Smooth muscle cell (in vitro differentiated cells): ENCODE results near the gene AKT3. TPM values are rescaled to one million over a fixed set of nuclear protein-coding genes. Genes with fewer than 3 reads are reported as not detected.

Source experiments
- DNase-seq: peaks from one replicate; lab custom pipeline; 2025; ENCODE audit not compliant: unreplicated experiment; lab: John Stamatoyannopoulos, UW
- H2AFZ ChIP-seq: fragments of 200-600 bp; sonication (generic); 2 replicates; pipeline ENCODE4 v1.6.0; 2016; ENCODE audit warnings: antibody characterized with exemption, low read depth, mild to moderate bottlenecking
- H3F3A ChIP-seq: fragments of 200-600 bp; sonication (generic); 2 replicates; pipeline ENCODE4 v1.6.0; 2017; ENCODE audit warnings: antibody characterized with exemption, low read depth
- H3K27ac ChIP-seq: fragments of 200-600 bp; sonication (generic); 2 replicates; pipeline ENCODE4 v1.5.1; 2016; ENCODE audit warnings: low read depth, mild to moderate bottlenecking
- H3K27me3 ChIP-seq: fragments of 200-600 bp; sonication (generic); 2 replicates; pipeline ENCODE4 v1.6.1; 2016; ENCODE audit warnings: low read depth, mild to moderate bottlenecking
- H3K36me3 ChIP-seq: fragments of 200-600 bp; sonication (generic); 2 replicates; pipeline ENCODE4 v1.5.1; 2016; ENCODE audit warnings: low read depth
- H3K4me1 ChIP-seq: fragments of 200-600 bp; sonication (generic); 2 replicates; pipeline ENCODE4 v1.5.1; 2016; ENCODE audit warnings: low read depth
- H3K4me2 ChIP-seq: fragments of 200-600 bp; sonication (generic); 2 replicates; pipeline ENCODE4 v1.6.0; 2016; ENCODE audit warnings: mild to moderate bottlenecking
- H3K4me3 ChIP-seq: fragments of 200-600 bp; sonication (generic); 2 replicates; pipeline ENCODE4 v1.5.1; 2016; ENCODE audit warnings: mild to moderate bottlenecking
- H3K79me2 ChIP-seq: fragments of 200-600 bp; sonication (generic); 2 replicates; pipeline ENCODE4 v1.6.0; 2016; ENCODE audit warnings: low read depth, mild to moderate bottlenecking
- H3K9ac ChIP-seq: fragments of 200-600 bp; sonication (generic); 2 replicates; pipeline ENCODE4 v1.6.0; 2016; ENCODE audit warnings: low read depth
- H3K9me3 ChIP-seq: fragments of 200-600 bp; sonication (generic); replicated peaks from 2 replicates; pipeline ENCODE4 v1.5.1; 2016; ENCODE audit warnings: low read depth
- H4K20me1 ChIP-seq: fragments of 200-600 bp; sonication (generic); 2 replicates; pipeline ENCODE4 v1.6.0; 2016; ENCODE audit warnings: low read depth
- CTCF ChIP-seq: fragments of 200-600 bp; sonication (generic); IDR thresholded peaks from 2 replicates; pipeline ENCODE4 v1.5.1; 2017; ENCODE audit warnings: borderline replicate concordance, mild to moderate bottlenecking, antibody characterized with exemption; ENCODE audit not compliant: insufficient read depth, poor library complexity, severe bottlenecking
- WGBS: methylation state at CpG from one replicate; pipeline ENCODE4 v1.1.7; 2016; ENCODE audit warnings: low lambda C conversion rate; 5-methylcytosine and 5-hydroxymethylcytosine counted together
- polyA plus RNA-seq: library from polyadenylated mRNA; unstranded; fragments of >200 nt; fragmentation: Nextera tagmentation; extraction: Ambion mirVana; gene quantifications from 2 replicates; pipeline ENCODE4 v1.2.1, GENCODE V29; 2016
- total RNA-seq: library from RNA; depleted of rRNA; stranded (reverse); fragments of >200 nt; gene quantifications from 2 replicates; pipeline ENCODE4 v1.2.3, GENCODE V29; 2014

The AKT3 gene
- total and polyA plus RNA-seq, 2 experiments from 2014 or later, result 5.5 to 32.3 TPM

- no peak overlapping the region for H3K27ac ChIP-seq
- no peaks in the 10 kb centered on the region for H3K36me3 ChIP-seq
- 87% methylated on average over 5 of the region's 5 CpGs for WGBS
- H3K4me1 ChIP-seq, result no peaks in the 10 kb centered on the region
- H3K9ac ChIP-seq, result no peak overlapping the region
- peaks cover 52% of the 10 kb centered on the region for H3K79me2 ChIP-seq
- peaks cover 74% of the 10 kb centered on the region for H4K20me1 ChIP-seq
- H3K4me3 ChIP-seq, result no peak overlapping the region
- H3F3A ChIP-seq, result no peaks in the 10 kb centered on the region
- H3K9me3 ChIP-seq, result no peaks in the 10 kb centered on the region
- H3K27me3 ChIP-seq, result no peaks in the 10 kb centered on the region
- TF ChIP-seq CTCF, result no peak
- no peak overlapping the region for H3K4me2 ChIP-seq
- no peak overlapping the region for H2AFZ ChIP-seq
- DNase-seq, result no peak
Observed at GRCh38 chr1:243763806-243764205, 86.2 kb downstream of the AKT3 start.

DNA sequence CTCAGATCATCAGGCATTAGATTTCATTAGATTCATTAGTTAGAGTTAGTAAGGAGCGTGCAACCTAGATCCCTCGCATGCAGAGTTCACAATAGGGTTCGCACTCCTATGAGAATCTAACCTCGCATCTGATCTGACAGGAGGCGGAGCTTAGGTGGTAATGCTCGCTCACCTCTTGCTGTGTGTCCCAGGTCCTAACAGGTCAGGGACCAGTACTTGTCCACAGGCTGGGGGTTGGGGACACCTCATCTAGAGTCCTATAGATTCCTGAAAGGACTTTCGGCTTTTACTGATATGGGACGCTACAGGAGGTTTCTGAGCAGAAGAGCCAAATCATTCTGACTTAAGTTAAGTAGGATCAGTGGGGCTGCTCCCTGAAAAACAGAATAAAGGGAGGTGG is 91.4 kb downstream of the AKT3 start:
- Histone ChIP-seq H3K27me3 (no peaks in the 10 kb centered on the region), H3K9ac (no peak overlapping the region), H3K79me2 (peaks cover 21% of the 10 kb centered on the region), H3K36me3 (no peaks in the 10 kb centered on the region), H3K9me3 (no peaks in the 10 kb centered on the region), H2AFZ (no peak overlapping the region), H3F3A (no peaks in the 10 kb centered on the region), H4K20me1 (peaks cover 77% of the 10 kb centered on the region), H3K27ac (no peak overlapping the region), H3K4me2 (no peak overlapping the region), H3K4me3 (no peak overlapping the region), H3K4me1 (no peaks in the 10 kb centered on the region)
- TF ChIP-seq CTCF, result no peak
- no peak for DNase-seq
- 96% methylated on average over 8 of the region's 8 CpGs for WGBS

DNA sequence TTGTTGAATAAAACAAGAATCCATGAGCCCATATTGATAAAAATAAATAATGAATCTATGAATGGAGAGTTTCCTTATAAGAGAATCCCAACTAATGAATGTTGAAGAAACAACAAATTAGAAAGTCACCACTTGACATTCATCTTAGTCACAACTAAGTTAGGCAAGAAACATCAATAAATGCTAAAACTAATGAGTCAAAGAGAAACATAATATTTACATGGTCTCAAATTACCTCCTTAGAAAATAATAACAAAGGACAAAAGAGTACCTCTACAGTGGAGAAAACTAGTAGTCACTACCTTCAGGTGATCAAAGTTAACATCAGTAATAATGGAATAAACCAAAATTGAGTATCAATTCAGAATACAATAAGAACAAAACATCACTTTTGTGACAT is 93.5 kb downstream of the AKT3 start:
- Histone ChIP-seq H3K27ac (no peak overlapping the region), H3K36me3 (no peaks in the 10 kb centered on the region), H3K4me1 (no peaks in the 10 kb centered on the region), H3K9ac (no peak overlapping the region), H3K27me3 (no peaks in the 10 kb centered on the region), H3K4me2 (no peak overlapping the region), H3K4me3 (no peak overlapping the region), H3K79me2 (peaks cover 19% of the 10 kb centered on the region), H3K9me3 (no peaks in the 10 kb centered on the region), H2AFZ (no peak overlapping the region), H3F3A (no peaks in the 10 kb centered on the region), H4K20me1 (peaks cover 69% of the 10 kb centered on the region)
- TF ChIP-seq CTCF, result no peak
- no peak for DNase-seq

- H3K4me3 ChIP-seq, result no peak overlapping the region
- H4K20me1 ChIP-seq, result peaks cover 53% of the 10 kb centered on the region
- H3K27ac ChIP-seq, result no peak overlapping the region
- H3K4me2 ChIP-seq, result no peak overlapping the region
- H3K36me3 ChIP-seq, result no peaks in the 10 kb centered on the region
- no peak for TF ChIP-seq CTCF
- no peaks in the 10 kb centered on the region for H3K27me3 ChIP-seq
- no peaks in the 10 kb centered on the region for H3K9me3 ChIP-seq
- H3K9ac ChIP-seq, result no peak overlapping the region
- H2AFZ ChIP-seq, result no peak overlapping the region
- H3K4me1 ChIP-seq, result no peaks in the 10 kb centered on the region
- H3K79me2 ChIP-seq, result peaks cover 8% of the 10 kb centered on the region
- DNase-seq, result no peak
- WGBS, result 93% methylated on average over 6 of the region's 6 CpGs
- peaks cover 4% of the 10 kb centered on the region for H3F3A ChIP-seq
Observed at GRCh38 chr1:243754348-243754747, 95.7 kb downstream of the AKT3 start.
